K562 (cell line): ENCODE measurements around the gene CTIF. TPM values are rescaled to one million over a fixed set of nuclear protein-coding genes. Genes with fewer than 3 reads are reported as not detected.

Experiments used
- ATAC-seq: fragments of 200-7000 bp; cut with Tn5 transposase; 3 replicates; pipeline ENCODE4 v1.9.1; 2020; ENCODE audit warnings: moderate library complexity
- BruUV-seq: library from RNA; stranded (reverse); fragments of 400-500 nt; replicated peaks from 2 replicates; lab custom pipeline; 2021; lab: Mats Ljungman, UMichigan
- CTCF ChIA-PET: fragments of 300-600 bp; formaldehyde crosslinking; extraction: SDS; loops from one replicate; lab custom pipeline; 2021; ENCODE audit warnings: low intra/inter-chr PET ratio; lab: Yijun Ruan, JAX
- POLR2A ChIA-PET: fragments of 300-600, 350-650 bp; sonication (Branson Sonifier 250); formaldehyde crosslinking; extraction: SDS; loops from one replicate; lab custom pipeline; 2021; ENCODE audit warnings: antibody characterized with exemption, inconsistent platforms; lab: Yijun Ruan, JAX
- DNase-seq, 4 experiments: peaks; one replicate each; pipeline versions ENCODE4 v3.0.0 to v3.0.0-alpha.2; 2011 to 2018; ENCODE audit warnings: low spot score in 3 of 4, mixed read lengths in 3 of 4; ENCODE audit errors: extremely low read depth in 1 of 4
- FAIRE-seq: peaks from 2 replicates; lab custom pipeline; 2011; peaks lifted over from hg19 to GRCh38; lab: Jason Lieb, UNC
- H2AFZ ChIP-seq: 2 replicates; pipeline ENCODE4 v1.6.0; 2011; ENCODE audit warnings: low read depth, low read length, control low read depth, inconsistent platforms
- H3K27ac ChIP-seq: fragments of 200-600 bp; 3 replicates; pipeline ENCODE4 v1.8.0; 2011; ENCODE audit warnings: low read depth, mild to moderate bottlenecking, control low read depth, inconsistent platforms, low read length, moderate library complexity, mixed read lengths; ENCODE audit errors: extremely low read depth
- H3K27me3 ChIP-seq, 2 experiments: fragments of 300-600 bp in 1 of 2; 2 replicates in 1 of 2; 3 replicates in 1 of 2; pipeline versions ENCODE4 v1.6.0 to v1.8.0; 2011; ENCODE audit warnings: inconsistent platforms in 2 of 2, low read length in 2 of 2, mild to moderate bottlenecking in 1 of 2, mixed read lengths in 1 of 2, moderate library complexity in 1 of 2; ENCODE audit not compliant: control insufficient read depth in 2 of 2, insufficient read depth in 2 of 2
- H3K36me3 ChIP-seq: fragments of 300-600 bp; 3 replicates; pipeline ENCODE4 v1.8.0; 2011; ENCODE audit warnings: mild to moderate bottlenecking, low read length, inconsistent platforms; ENCODE audit not compliant: control insufficient read depth, insufficient read depth
- H3K4me1 ChIP-seq, 2 experiments: fragments of 200-600 bp in 1 of 2; replicated peaks in 1 of 2; 2 replicates in 1 of 2; 3 replicates in 1 of 2; pipeline versions ENCODE4 v1.5.1 to v1.8.0; 2011; ENCODE audit warnings: inconsistent platforms in 2 of 2, low read length in 2 of 2, mild to moderate bottlenecking in 1 of 2, mixed read lengths in 1 of 2, moderate library complexity in 1 of 2; ENCODE audit not compliant: control insufficient read depth in 2 of 2, insufficient read depth in 2 of 2
- H3K4me2 ChIP-seq: 2 replicates; pipeline ENCODE4 v1.6.1; 2011; ENCODE audit warnings: low read length, control low read depth, inconsistent platforms, mixed read lengths; ENCODE audit not compliant: insufficient read depth
- H3K4me3 ChIP-seq: fragments of 200-600 bp; sonication (generic), shearing (Covaris generic); 2 replicates; pipeline ENCODE4 v1.5.1; 2016; ENCODE audit warnings: control low read depth, inconsistent platforms
- H3K79me2 ChIP-seq: fragments of 200-600 bp; 3 replicates; pipeline ENCODE4 v1.8.0; 2011; ENCODE audit warnings: low read length, inconsistent platforms; ENCODE audit not compliant: control insufficient read depth, insufficient read depth
- H3K9ac ChIP-seq, 2 experiments: 2 replicates each; pipeline versions ENCODE4 v1.6.0 to v1.6.1; 2011; ENCODE audit warnings: low read depth in 2 of 2, low read length in 2 of 2, control low read depth in 1 of 2, inconsistent platforms in 1 of 2, mild to moderate bottlenecking in 1 of 2, mixed read lengths in 1 of 2; ENCODE audit not compliant: insufficient read depth in 1 of 2
- H3K9me1 ChIP-seq: one replicate; pipeline ENCODE4 v1.6.0; 2011; ENCODE audit warnings: inconsistent platforms, mild to moderate bottlenecking, low read length, moderate library complexity; ENCODE audit not compliant: control insufficient read depth, insufficient read depth
- H3K9me3 ChIP-seq: replicated peaks from 2 replicates; pipeline ENCODE4 v1.5.1; 2011; ENCODE audit warnings: low read depth, low read length, inconsistent platforms; ENCODE audit not compliant: control insufficient read depth, insufficient read depth
- H4K20me1 ChIP-seq: replicated peaks from 2 replicates; pipeline ENCODE4 v1.6.1; 2011; ENCODE audit warnings: low read length, inconsistent platforms, mixed read lengths; ENCODE audit not compliant: control insufficient read depth, insufficient read depth
- CBX2 ChIP-seq: fragments of 200-600 bp; sonication (generic); IDR thresholded peaks from one replicate; pipeline ENCODE4 v1.6.1; 2012; ENCODE audit warnings: mild to moderate bottlenecking, low read length, inconsistent platforms; ENCODE audit not compliant: insufficient read depth, poor library complexity, severe bottlenecking
- MAZ ChIP-seq, 2 experiments: fragments of 450-650 bp in 1 of 2; sonication (generic) in 1 of 2; formaldehyde crosslinking; IDR thresholded peaks in 1 of 2; conservative IDR thresholded peaks in 1 of 2; 2 replicates each; pipeline versions ENCODE4 v1.4.0 to v1.5.0; 2020; ENCODE audit warnings: mild to moderate bottlenecking in 1 of 2, missing genetic modification reagents in 1 of 2
- ZBTB12 ChIP-seq: fragments of 250-450 bp; sonication (Bioruptor Pico); IDR thresholded peaks from 2 replicates; pipeline ENCODE4 v1.4.0; 2020
- ZFPM2 ChIP-seq: fragments of 250-450 bp; sonication (Bioruptor Pico); IDR thresholded peaks from 2 replicates; pipeline ENCODE4 v1.5.1; 2022; ENCODE audit warnings: mild to moderate bottlenecking
- WGBS: fragments of 100-300 bp; shearing (Covaris generic); methylation state at CpG from one replicate; pipeline ENCODE4 v1.1.6; 2016; ENCODE audit warnings: low coverage, mixed read lengths; ENCODE audit not compliant: insufficient coverage; ENCODE audit errors: missing lambda C conversion rate; 5-methylcytosine and 5-hydroxymethylcytosine counted together
- in situ Hi-C: fragments of 300-500 bp; cut with MboI; formaldehyde crosslinking; loops from 4 replicates; pipeline ENCODE4 v1.15.0; 2018; ENCODE audit warnings: inconsistent platforms, mixed read lengths
- intact Hi-C: fragments of 100-400 bp; cut with micrococcal nuclease; formaldehyde crosslinking; loops from 2 replicates; pipeline ENCODE4 v1.14.2; 2022
- polyA plus RNA-seq, 8 experiments: library from polyadenylated mRNA; depleted of rRNA in 4 of 8; stranded (reverse) in 5 of 8; unstranded in 3 of 8; fragments of >200 nt; fragmentation: Nextera tagmentation in 2 of 8; fragmentation: Illumina TruSeq in 1 of 8; extraction: Ambion mirVana in 2 of 8; extraction: Trizol in 1 of 8; gene quantifications; 2 replicates each; pipeline versions ENCODE4 v1.2.1 to v1.2.3, GENCODE V29; 2011 to 2014; ENCODE audit warnings: inconsistent platforms in 1 of 8, missing spikeins in 1 of 8
- total RNA-seq, 7 experiments: library from RNA; depleted of rRNA in 6 of 7; stranded (reverse); fragments of >200 nt in 6 of 7; fragmentation: Illumina TruSeq in 2 of 7; extraction: Trizol in 2 of 7; gene quantifications; 2 replicates each; pipeline versions ENCODE4 v1.2.1 to v1.2.3, GENCODE V29; 2011 to 2021; ENCODE audit warnings: low replicate concordance in 1 of 7

CTIF gene
- total and polyA plus RNA-seq, 9 of the 15 experiments (the other 6 are each of a cell fraction or from before 2014, with no cell fraction given) = 0.17 to 11.5 (median 2.2) TPM

- Histone ChIP-seq H3K79me2 (no peaks in the 10 kb centered on the region), H4K20me1 (no peaks in the 10 kb centered on the region), H3K4me2 (no peak overlapping the region), H3K36me3 (no peaks in the 10 kb centered on the region), H3K27me3 (no peaks in the 10 kb centered on the region), H3K9ac (no peak overlapping the region), H2AFZ (no peak overlapping the region), H3K27ac (no peak overlapping the region), H3K9me1 (no peaks in the 10 kb centered on the region), H3K9me3 (no peaks in the 10 kb centered on the region), H3K4me3 (no peak overlapping the region), H3K4me1 (peaks cover 0 to 6% of the 10 kb centered on the region in 2 experiments; a peak in 1 of 5 replicates)
- ChIA-PET POLR2A (interaction anchor here (1.2 kb wide), 1 partner anchor 9 kb away, joined by 4 read pairs; no protein-coding TSS in a partner anchor), CTCF (no interaction called here)
- no peak for DNase-seq
- in situ Hi-C loops (no loop called here), intact Hi-C loops (no loop called here)
- TF ChIP-seq ZFPM2 (CRISPR knock-in tag) = no peak
- TF ChIP-seq MAZ (CRISPR knock-in tag; conservative IDR thresholded peaks at IDR 0.05 in 1 of 2, IDR thresholded peaks at IDR 0.05 in 1 of 2) = no peak
- TF ChIP-seq CBX2 = no peak
- TF ChIP-seq ZBTB12 = no peak
- no peak for FAIRE-seq
- WGBS = 59% methylated on average over 10 of the region's 11 CpGs
- ATAC-seq = no peak
- no TSS peak for BruUV-seq
These were observed 265.4 kb downstream of the CTIF start for GRCh38 chr18:48803951-48804855.
